Glomerular endothelial cell (primary cell): ENCODE measurements around the gene STK24. TPM values are rescaled to one million over a fixed set of nuclear protein-coding genes. Genes with fewer than 3 reads are reported as not detected.
"Not testable (repeated sequence)": the region's sequence is repeated elsewhere in the genome, so short reads cannot be mapped to it uniquely, and the experiment has no call there.

ENCODE experiments used
- DNase-seq: peaks from one replicate; pipeline ENCODE4 v3.0.0-alpha.2; 2011; ENCODE audit warnings: low read depth, low spot score; ENCODE audit errors: extremely low read depth
- total RNA-seq: library from RNA; depleted of rRNA; stranded (reverse); fragments of >200 nt; gene quantifications from 2 replicates; pipeline ENCODE4 v1.2.3, GENCODE V29; 2015

The STK24 gene
- 76.7 and 84.1 TPM in 2 replicates for total RNA-seq

GRCh38 chr13:98576963-98577835 is at the start of gene STK24:
Gene STK24, minus strand, starts transcription at chr13:98577107. Its CDS starts 321 bp downstream, at chr13:98576786.
- DNase-seq = no peak

- DNase-seq = no peak
Observed at GRCh38 chr13:98626298-98626935, 49.5 kb upstream of the STK24 start.

GRCh38 chr13:98624589-98624988 is 47.7 kb upstream of the STK24 start:
- DNase-seq = not testable (repeated sequence)

GRCh38 chr13:98622931-98623331 is 46.0 kb upstream of the STK24 start:
- DNase-seq = no peak

GRCh38 chr13:98619556-98619955 is 42.6 kb upstream of the STK24 start:
- DNase-seq = no peak

- not testable (repeated sequence) for DNase-seq
Observed at GRCh38 chr13:98615595-98615994, 38.7 kb upstream of the STK24 start.

- DNase-seq = no peak
Observed at GRCh38 chr13:98613591-98613990, 36.7 kb upstream of the STK24 start.

- no peak for DNase-seq
Observed at GRCh38 chr13:98609756-98610155, 32.8 kb upstream of the STK24 start.

- DNase-seq = no peak
Observed at GRCh38 chr13:98606296-98606695, 29.4 kb upstream of the STK24 start.

- DNase-seq = no peak
Observed at GRCh38 chr13:98599502-98600328, 22.8 kb upstream of the STK24 start.

- DNase-seq = no peak
Observed at GRCh38 chr13:98598043-98598442, 21.1 kb upstream of the STK24 start.

GRCh38 chr13:98595134-98595533 is 18.2 kb upstream of the STK24 start:
- DNase-seq = no peak

- DNase-seq = no peak
Observed at GRCh38 chr13:98592362-98592732, 15.4 kb upstream of the STK24 start.

- DNase-seq = no peak
Observed at GRCh38 chr13:98591721-98592361, 14.9 kb upstream of the STK24 start.

GRCh38 chr13:98590471-98590870 is 13.6 kb upstream of the STK24 start:
- DNase-seq = not testable (repeated sequence)

GRCh38 chr13:98589516-98589915 is 12.6 kb upstream of the STK24 start:
- DNase-seq = not testable (repeated sequence)

- no peak for DNase-seq
Observed at GRCh38 chr13:98586400-98587345, 9.8 kb upstream of the STK24 start.

GRCh38 chr13:98585946-98586345 is 9.0 kb upstream of the STK24 start:
- no peak for DNase-seq

GRCh38 chr13:98585398-98585754 is 8.5 kb upstream of the STK24 start:
- DNase-seq = no peak
